Stimulated activated naive CD8-positive, alpha-beta T cell treated with anti-CD3 and anti-CD28 coated beads, Interleukin-15, amount 100 ng/mL, for 72 hours (primary cell): Measurements from ENCODE around the gene KCNIP1.
A peak's percentile ranks its signal among the peaks of the same experiment; 100 is the strongest.

Experiments used
- ATAC-seq: fragments of 150-1000 bp; cut with Tn5 transposase; 2 replicates; pipeline ENCODE4 v1.10.0; 2021; ENCODE audit warnings: mild to moderate bottlenecking, moderate library complexity
- DNase-seq, 2 donors: peaks; one replicate each; pipeline ENCODE4 v3.0.0; 2021 to 2022
- H3K27ac Mint-ChIP-seq, 2 donors: one replicate each; pipeline ENCODE4 v1.8.0; 2022; ENCODE audit warnings: mild to moderate bottlenecking in 2 of 2, mixed read lengths in 2 of 2, moderate library complexity in 2 of 2
- H3K27me3 Mint-ChIP-seq: one replicate; pipeline ENCODE4 v1.8.0; 2022; ENCODE audit warnings: mixed read lengths
- H3K4me1 Mint-ChIP-seq: one replicate; pipeline ENCODE4 v1.8.0; 2022; ENCODE audit warnings: mild to moderate bottlenecking, mixed read lengths
- H3K4me3 Mint-ChIP-seq, 2 donors: one replicate each; pipeline ENCODE4 v1.8.0; 2022; ENCODE audit warnings: mild to moderate bottlenecking in 2 of 2, mixed read lengths in 2 of 2, moderate library complexity in 1 of 2
- H3K9me3 Mint-ChIP-seq, 2 donors: one replicate each; pipeline ENCODE4 v1.8.0; 2022; ENCODE audit warnings: mixed read lengths in 2 of 2

KCNIP1 gene

GRCh38 chr5:170655920-170656319 lies 152.1 kb downstream of the KCNIP1 start:
- Mint-ChIP-seq H3K27me3 (peaks cover 12% of the 10 kb centered on the region), H3K4me3 (no peak overlapping the region), H3K9me3 (no peaks in the 10 kb centered on the region), H3K27ac (no peak overlapping the region), H3K4me1 (no peaks in the 10 kb centered on the region)
- DNase-seq, result no peak
- no peak for ATAC-seq

GRCh38 chr5:170656346-170656745 lies 152.5 kb downstream of the KCNIP1 start:
- Mint-ChIP-seq H3K4me1 (no peaks in the 10 kb centered on the region), H3K27ac (no peak overlapping the region), H3K27me3 (peaks cover 15% of the 10 kb centered on the region), H3K9me3 (no peaks in the 10 kb centered on the region), H3K4me3 (no peak overlapping the region)
- DNase-seq, result no peak
- ATAC-seq, result no peak

GRCh38 chr5:170660531-170660930 lies 156.7 kb downstream of the KCNIP1 start:
- H3K4me3 Mint-ChIP-seq, result no peak overlapping the region
- peaks cover 33% of the 10 kb centered on the region for H3K27me3 Mint-ChIP-seq
- H3K9me3 Mint-ChIP-seq, result no peaks in the 10 kb centered on the region
- H3K4me1 Mint-ChIP-seq, result no peaks in the 10 kb centered on the region
- ATAC-seq (no peak), DNase-seq (no peak)
- no peak overlapping the region for H3K27ac Mint-ChIP-seq

GRCh38 chr5:170662966-170663365 lies 159.1 kb downstream of the KCNIP1 start:
- Mint-ChIP-seq H3K4me1 (no peaks in the 10 kb centered on the region), H3K4me3 (no peak overlapping the region), H3K27me3 (peaks cover 33% of the 10 kb centered on the region), H3K9me3 (no peaks in the 10 kb centered on the region), H3K27ac (peak overlapping the region in 1 of 2 donors; percentile 49)
- DNase-seq (no peak), ATAC-seq (no peak)

- Mint-ChIP-seq H3K4me1 (peaks cover 8% of the 10 kb centered on the region), H3K27ac (no peak overlapping the region), H3K4me3 (no peak overlapping the region), H3K27me3 (peaks cover 36% of the 10 kb centered on the region), H3K9me3 (no peaks in the 10 kb centered on the region)
- ATAC-seq (no peak), DNase-seq (no peak)
Observed at GRCh38 chr5:170678811-170679210, 175.0 kb downstream of the KCNIP1 start.

- no peak overlapping the region for H3K27ac Mint-ChIP-seq
- peak overlapping the region in 1 of 2 donors; percentile 14 for H3K4me3 Mint-ChIP-seq
- H3K4me1 Mint-ChIP-seq, result peaks cover 8% of the 10 kb centered on the region
- peaks cover 36% of the 10 kb centered on the region for H3K27me3 Mint-ChIP-seq
- no peaks in the 10 kb centered on the region for H3K9me3 Mint-ChIP-seq
- DNase-seq, result peak; percentile 36 to 53
- peak; percentile 96 for ATAC-seq
Observed at GRCh38 chr5:170681013-170681433, 177.2 kb downstream of the KCNIP1 start.

GRCh38 chr5:170691657-170692056 lies 187.8 kb downstream of the KCNIP1 start:
- no peaks in the 10 kb centered on the region for H3K4me1 Mint-ChIP-seq
- DNase-seq (no peak), ATAC-seq (no peak)
- H3K27me3 Mint-ChIP-seq, result peaks cover 71% of the 10 kb centered on the region
- no peak overlapping the region for H3K4me3 Mint-ChIP-seq
- H3K27ac Mint-ChIP-seq, result no peak overlapping the region
- H3K9me3 Mint-ChIP-seq, result no peaks in the 10 kb centered on the region

GRCh38 chr5:170693701-170694100 lies 189.9 kb downstream of the KCNIP1 start:
- no peaks in the 10 kb centered on the region for H3K4me1 Mint-ChIP-seq
- DNase-seq (no peak), ATAC-seq (no peak)
- no peak overlapping the region for H3K27ac Mint-ChIP-seq
- peaks cover 76% of the 10 kb centered on the region for H3K27me3 Mint-ChIP-seq
- no peak overlapping the region for H3K4me3 Mint-ChIP-seq
- H3K9me3 Mint-ChIP-seq, result no peaks in the 10 kb centered on the region

- Mint-ChIP-seq H3K4me1 (no peaks in the 10 kb centered on the region), H3K4me3 (no peak overlapping the region), H3K9me3 (no peaks in the 10 kb centered on the region), H3K27ac (no peak overlapping the region), H3K27me3 (peaks cover 77% of the 10 kb centered on the region)
- ATAC-seq (no peak), DNase-seq (no peak)
Observed at GRCh38 chr5:170694911-170695310, 191.1 kb downstream of the KCNIP1 start.

GRCh38 chr5:170697031-170697430 lies 193.2 kb downstream of the KCNIP1 start:
- H3K27me3 Mint-ChIP-seq, result peaks cover 79% of the 10 kb centered on the region
- ATAC-seq (no peak), DNase-seq (no peak)
- no peak overlapping the region for H3K27ac Mint-ChIP-seq
- no peak overlapping the region for H3K4me3 Mint-ChIP-seq
- no peaks in the 10 kb centered on the region for H3K9me3 Mint-ChIP-seq
- no peaks in the 10 kb centered on the region for H3K4me1 Mint-ChIP-seq

- Mint-ChIP-seq H3K27me3 (peaks cover 56% of the 10 kb centered on the region), H3K4me3 (no peak overlapping the region), H3K9me3 (no peaks in the 10 kb centered on the region), H3K27ac (no peak overlapping the region), H3K4me1 (no peaks in the 10 kb centered on the region)
- ATAC-seq (no peak), DNase-seq (no peak)
Observed at GRCh38 chr5:170700503-170700902, 196.7 kb downstream of the KCNIP1 start.

GRCh38 chr5:170701334-170701733 lies 197.5 kb downstream of the KCNIP1 start:
- Mint-ChIP-seq H3K9me3 (no peaks in the 10 kb centered on the region), H3K27ac (no peak overlapping the region), H3K4me1 (no peaks in the 10 kb centered on the region), H3K4me3 (no peak overlapping the region), H3K27me3 (peaks cover 48% of the 10 kb centered on the region)
- ATAC-seq (no peak), DNase-seq (no peak)

GRCh38 chr5:170704417-170705192 lies 200.8 kb downstream of the KCNIP1 start:
- Mint-ChIP-seq H3K9me3 (no peaks in the 10 kb centered on the region), H3K27ac (no peak overlapping the region), H3K27me3 (peaks cover 39% of the 10 kb centered on the region), H3K4me3 (no peak overlapping the region), H3K4me1 (no peaks in the 10 kb centered on the region)
- no peak for DNase-seq
- no peak for ATAC-seq

GRCh38 chr5:170709640-170710039 lies 205.8 kb downstream of the KCNIP1 start:
- Mint-ChIP-seq H3K4me3 (no peak overlapping the region), H3K27me3 (peaks cover 38% of the 10 kb centered on the region), H3K9me3 (peaks cover 0 to 8% of the 10 kb centered on the region in 2 donors)

GRCh38 chr5:170711300-170711699 lies 207.5 kb downstream of the KCNIP1 start:
- no peak overlapping the region for H3K4me3 Mint-ChIP-seq
- no peaks in the 10 kb centered on the region for H3K4me1 Mint-ChIP-seq
- H3K27ac Mint-ChIP-seq, result no peak overlapping the region
- H3K9me3 Mint-ChIP-seq, result peaks cover 0 to 8% of the 10 kb centered on the region in 2 donors
- DNase-seq (no peak), ATAC-seq (no peak)
- H3K27me3 Mint-ChIP-seq, result peaks cover 47% of the 10 kb centered on the region

More at GRCh38 chr5:170709640-170710039, 205.8 kb downstream of the KCNIP1 start:
- no peak for ATAC-seq
- no peak for DNase-seq
- no peak overlapping the region for H3K27ac Mint-ChIP-seq
- H3K4me1 Mint-ChIP-seq, result no peaks in the 10 kb centered on the region

- Mint-ChIP-seq H3K27me3 (peaks cover 49% of the 10 kb centered on the region), H3K9me3 (peaks cover 0 to 8% of the 10 kb centered on the region in 2 donors), H3K27ac (no peak overlapping the region), H3K4me3 (no peak overlapping the region), H3K4me1 (no peaks in the 10 kb centered on the region)
- no peak for ATAC-seq
- DNase-seq, result no peak
Observed at GRCh38 chr5:170715141-170715540, 211.3 kb downstream of the KCNIP1 start.

- Mint-ChIP-seq H3K27me3 (peaks cover 43% of the 10 kb centered on the region), H3K4me1 (no peaks in the 10 kb centered on the region), H3K4me3 (no peak overlapping the region), H3K27ac (no peak overlapping the region), H3K9me3 (no peaks in the 10 kb centered on the region)
- ATAC-seq, result no peak
- no peak for DNase-seq
Observed at GRCh38 chr5:170716396-170716795, 212.6 kb downstream of the KCNIP1 start.
